Tibial nerve (tissue), 4 donors: Measurements from ENCODE around the gene ERI3. TPM values are rescaled to one million over a fixed set of nuclear protein-coding genes. Genes with fewer than 3 reads are reported as not detected.
A peak's percentile ranks its signal among the peaks of the same experiment; 100 is the strongest.

Experiments
- DNase-seq, 2 donors: peaks; one replicate each; pipeline ENCODE4 v3.0.0-alpha.2; 2019; ENCODE audit warnings: low spot score in 2 of 2
- H3K27ac ChIP-seq, 4 donors: fragments of 200-600 bp; sonication (generic) in 3 of 4; one replicate each; pipeline ENCODE4 v1.5.1; 2017 to 2019; ENCODE audit warnings: mild to moderate bottlenecking in 1 of 4
- H3K27me3 ChIP-seq, 2 donors: fragments of 200-600 bp; sonication (generic) in 1 of 2; one replicate each; pipeline versions ENCODE4 v1.5.1 to v1.6.0; 2017 to 2019
- H3K36me3 ChIP-seq, 3 donors: fragments of 200-600 bp; sonication (generic); one replicate each; pipeline ENCODE4 v1.5.1; 2018 to 2019
- H3K4me1 ChIP-seq, 4 donors: fragments of 200-600 bp; sonication (generic) in 3 of 4; one replicate each; pipeline ENCODE4 v1.5.1; 2017 to 2019
- H3K4me3 ChIP-seq, 4 donors: fragments of 200-600 bp; sonication (generic) in 3 of 4; one replicate each; pipeline ENCODE4 v1.5.1; 2017 to 2019; ENCODE audit warnings: mild to moderate bottlenecking in 1 of 4, moderate library complexity in 1 of 4
- H3K9me3 ChIP-seq, 4 donors: fragments of 200-600 bp; sonication (generic) in 3 of 4; one replicate each; pipeline ENCODE4 v1.5.1; 2017 to 2019
- EP300 ChIP-seq, 2 donors: sonication (generic); formaldehyde crosslinking; IDR thresholded peaks; one replicate each; pipeline ENCODE4 v1.6.1; 2017; ENCODE audit warnings: antibody characterized with exemption in 2 of 2, mild to moderate bottlenecking in 1 of 2
- POLR2A ChIP-seq, 2 donors: fragments of 450-650 bp; IDR thresholded peaks; one replicate each; pipeline ENCODE4 v1.6.1; 2017; ENCODE audit warnings: antibody characterized with exemption in 2 of 2, mild to moderate bottlenecking in 2 of 2, moderate library complexity in 2 of 2
- WGBS, 2 donors: methylation state at CpG; one replicate each; pipeline ENCODE4 v1.1.5; 2018; 5-methylcytosine and 5-hydroxymethylcytosine counted together
- total RNA-seq, 4 donors: library from RNA; depleted of rRNA; stranded (reverse); fragments of >200 nt; gene quantifications; one replicate each; pipeline ENCODE4 v1.1.0, GENCODE V29; 2016
- TF ChIP-seq, protein P1 (sequence below), 5 experiments: fragments of 200-600 bp in 3 of 5; fragments of 450-650 bp in 2 of 5; sonication (generic) in 3 of 5; IDR thresholded peaks; one replicate each; pipeline ENCODE4 v1.5.1; 2016 to 2019; ENCODE audit warnings: antibody characterized with exemption in 5 of 5, mild to moderate bottlenecking in 3 of 5, moderate library complexity in 2 of 5

ERI3 gene
- total RNA-seq, 4 donors from 2014 or later, result 60.1 to 82.2 (median 66.5) TPM

DNA sequence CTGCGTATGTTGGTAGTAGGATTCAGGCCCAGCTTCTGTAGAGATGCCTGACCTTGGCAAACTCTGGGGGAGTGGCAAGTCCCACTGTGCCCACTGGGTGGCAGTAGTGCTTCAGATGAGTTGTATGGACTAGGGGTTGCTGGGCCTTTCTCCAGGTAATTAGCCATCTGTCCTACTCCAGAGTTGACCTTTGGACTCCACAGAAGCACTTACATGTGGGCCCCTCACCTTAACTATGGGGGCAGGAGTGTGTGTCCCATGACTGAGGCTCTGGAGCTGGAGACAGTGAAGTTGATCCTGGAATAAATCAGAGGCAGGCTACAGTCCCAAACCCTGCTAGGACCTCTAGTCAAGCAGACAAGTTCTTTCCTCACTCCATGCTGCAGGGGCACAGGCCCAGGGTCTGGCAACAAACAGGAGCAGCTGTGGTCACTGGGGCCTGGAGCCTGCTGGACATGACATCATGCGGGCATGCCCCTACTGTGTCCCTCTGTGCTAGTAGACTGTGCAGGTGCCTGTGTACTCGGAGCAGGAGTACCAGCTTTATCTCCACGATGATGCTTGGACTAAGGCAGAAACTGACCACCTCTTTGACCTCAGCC is 137.1 kb downstream of the ERI3 start:
- Histone ChIP-seq H3K4me3 (no peak overlapping the region), H3K4me1 (peaks cover 0 to 24% (median 4%) of the 10 kb centered on the region in 4 donors), H3K27ac (no peak overlapping the region), H3K36me3 (peaks cover 0 to 83% (median 5%) of the 10 kb centered on the region in 3 donors), H3K27me3 (no peaks in the 10 kb centered on the region), H3K9me3 (no peaks in the 10 kb centered on the region)
- TF ChIP-seq EP300 (IDR thresholded peaks at IDR 0.05) (peak in 1 of 2 donors; percentile 25), POLR2A (IDR thresholded peaks at IDR 0.05) (no peak)
- TF ChIP-seq, protein P1, sequence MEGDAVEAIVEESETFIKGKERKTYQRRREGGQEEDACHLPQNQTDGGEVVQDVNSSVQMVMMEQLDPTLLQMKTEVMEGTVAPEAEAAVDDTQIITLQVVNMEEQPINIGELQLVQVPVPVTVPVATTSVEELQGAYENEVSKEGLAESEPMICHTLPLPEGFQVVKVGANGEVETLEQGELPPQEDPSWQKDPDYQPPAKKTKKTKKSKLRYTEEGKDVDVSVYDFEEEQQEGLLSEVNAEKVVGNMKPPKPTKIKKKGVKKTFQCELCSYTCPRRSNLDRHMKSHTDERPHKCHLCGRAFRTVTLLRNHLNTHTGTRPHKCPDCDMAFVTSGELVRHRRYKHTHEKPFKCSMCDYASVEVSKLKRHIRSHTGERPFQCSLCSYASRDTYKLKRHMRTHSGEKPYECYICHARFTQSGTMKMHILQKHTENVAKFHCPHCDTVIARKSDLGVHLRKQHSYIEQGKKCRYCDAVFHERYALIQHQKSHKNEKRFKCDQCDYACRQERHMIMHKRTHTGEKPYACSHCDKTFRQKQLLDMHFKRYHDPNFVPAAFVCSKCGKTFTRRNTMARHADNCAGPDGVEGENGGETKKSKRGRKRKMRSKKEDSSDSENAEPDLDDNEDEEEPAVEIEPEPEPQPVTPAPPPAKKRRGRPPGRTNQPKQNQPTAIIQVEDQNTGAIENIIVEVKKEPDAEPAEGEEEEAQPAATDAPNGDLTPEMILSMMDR (IDR thresholded peaks at IDR 0.05), result peak; percentile 84 to 89 (median 89)
- peak; percentile 73 to 86 for DNase-seq
- 63 to 69% methylated on average over 4 of the region's 4 CpGs for WGBS, 2 donors

DNA sequence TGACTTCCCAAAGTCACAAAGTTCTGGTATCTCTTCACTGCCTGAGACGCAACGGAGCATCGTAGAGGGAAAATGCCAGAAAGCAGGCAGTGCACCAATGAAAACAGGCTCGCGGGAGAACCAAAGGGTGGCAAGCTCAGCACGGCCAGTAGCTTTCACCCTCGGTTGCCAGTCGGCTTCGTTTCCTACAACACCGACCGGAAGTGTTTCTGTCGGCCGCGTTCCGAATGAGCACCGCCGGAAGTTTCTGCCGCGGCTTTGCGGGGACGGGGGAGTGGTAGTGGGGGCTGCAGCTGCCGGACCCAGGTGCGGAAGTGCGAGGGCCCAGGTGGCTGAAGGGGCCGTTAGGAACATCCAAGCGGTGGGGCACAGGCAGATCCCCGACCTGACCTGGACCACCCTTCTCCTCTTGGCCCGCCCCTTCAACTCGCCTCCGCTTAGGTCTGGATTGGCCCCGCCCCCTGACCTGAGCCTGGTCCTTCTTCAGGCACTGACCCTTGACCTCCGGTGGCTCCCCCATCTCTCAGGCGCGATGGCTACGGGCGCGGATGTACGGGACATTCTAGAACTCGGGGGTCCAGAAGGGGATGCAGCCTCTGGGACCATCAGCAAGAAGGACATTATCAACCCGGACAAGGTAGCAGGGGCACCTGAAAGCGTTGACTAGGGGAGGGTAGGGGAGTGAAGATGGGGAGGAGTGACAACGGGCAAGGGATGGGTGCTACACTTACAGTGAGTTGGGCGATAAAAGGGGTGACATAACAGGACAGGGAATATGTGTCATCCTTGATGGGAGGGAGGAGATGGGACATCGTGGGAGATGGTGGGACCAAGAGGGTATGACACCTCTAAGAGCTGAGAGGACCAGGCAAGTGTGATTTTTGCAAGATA is 141.6 kb downstream of the ERI3 start, which contains the start of gene DMAP1:
Gene DMAP1, plus strand, starts transcription at position 250 of the 891 bp plus-strand sequence. Its CDS starts 283 bp downstream, at position 533.
- Histone ChIP-seq H3K9me3 (no peaks in the 10 kb centered on the region), H3K27ac (peak within 1 kb of the TSS; percentile 71 to 92 (median 81)), H3K4me1 (peaks cover 0 to 33% (median 7%) of the 10 kb centered on the region in 4 donors), H3K36me3 (peaks cover 0 to 39% (median 0%) of the 10 kb centered on the region in 3 donors), H3K4me3 (peak within 1 kb of the TSS; percentile 61 to 95 (median 75)), H3K27me3 (no peaks in the 10 kb centered on the region)
- 1 to 2% methylated on average over 28 to 44 of the region's 44 CpGs for WGBS, 2 donors
- TF ChIP-seq POLR2A (IDR thresholded peaks at IDR 0.05) (no peak), EP300 (IDR thresholded peaks at IDR 0.05) (peak; percentile 74 to 78)
- TF ChIP-seq, protein P1 (IDR thresholded peaks at IDR 0.05), result peak in 2 of 5 experiments; percentile 46 to 62
- peak; percentile 58 to 76 for DNase-seq

DNA sequence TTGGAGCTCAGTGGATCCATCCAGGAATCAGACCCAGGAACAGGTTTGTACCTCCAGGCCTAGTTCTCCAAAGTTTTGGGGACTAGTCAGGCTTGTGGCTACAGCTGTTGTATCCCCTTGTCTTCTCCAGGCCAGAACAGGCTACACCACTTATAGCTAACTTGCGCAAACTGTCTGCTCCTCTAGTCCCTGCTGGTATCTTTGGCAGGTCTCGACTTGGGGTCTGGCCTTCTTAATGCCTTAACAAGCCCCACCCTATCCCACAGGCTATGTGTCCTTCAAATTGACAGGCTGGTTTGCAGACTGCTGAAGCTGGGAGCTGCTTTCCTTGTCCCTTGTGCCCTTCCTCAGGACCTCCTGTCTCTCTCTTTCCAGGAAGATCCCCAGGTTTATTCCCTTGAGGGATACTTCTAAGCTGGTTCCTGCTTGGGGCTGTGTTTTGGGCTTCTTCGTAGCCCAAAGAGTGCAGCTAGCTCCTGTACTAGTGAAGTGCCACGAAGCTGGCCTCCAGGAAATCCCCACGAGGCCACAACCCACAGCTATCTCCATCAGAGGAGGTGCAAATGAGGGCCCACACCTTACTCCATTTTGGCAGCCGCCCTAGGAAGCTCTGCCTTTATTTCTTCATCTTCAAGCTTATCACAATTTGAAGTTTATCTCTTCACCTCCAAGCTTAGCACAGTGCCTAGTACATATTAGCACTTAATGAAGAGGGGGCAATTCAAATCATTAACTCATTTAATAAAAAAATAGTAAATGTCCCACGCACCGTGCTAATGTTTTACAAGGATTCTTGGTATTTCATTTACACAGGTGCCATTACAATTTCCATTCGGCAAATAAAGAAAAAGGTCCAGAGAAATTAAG is 142.5 kb downstream of the ERI3 start:
- no peaks in the 10 kb centered on the region for H3K9me3 ChIP-seq
- 50 to 51% methylated on average over 9 of the region's 9 CpGs for WGBS, 2 donors
- TF ChIP-seq, protein P1 (IDR thresholded peaks at IDR 0.05), result no peak
- TF ChIP-seq POLR2A (IDR thresholded peaks at IDR 0.05), result no peak
- TF ChIP-seq EP300 (IDR thresholded peaks at IDR 0.05), result no peak
- peaks cover 0 to 31% (median 7%) of the 10 kb centered on the region in 4 donors for H3K4me1 ChIP-seq
- DNase-seq, result no peak
- H3K4me3 ChIP-seq, result peak overlapping the region; percentile 61 to 95 (median 75)
- peaks cover 0 to 31% (median 0%) of the 10 kb centered on the region in 3 donors for H3K36me3 ChIP-seq
- no peaks in the 10 kb centered on the region for H3K27me3 ChIP-seq
- peak overlapping the region; percentile 71 to 92 (median 81) for H3K27ac ChIP-seq

DNA sequence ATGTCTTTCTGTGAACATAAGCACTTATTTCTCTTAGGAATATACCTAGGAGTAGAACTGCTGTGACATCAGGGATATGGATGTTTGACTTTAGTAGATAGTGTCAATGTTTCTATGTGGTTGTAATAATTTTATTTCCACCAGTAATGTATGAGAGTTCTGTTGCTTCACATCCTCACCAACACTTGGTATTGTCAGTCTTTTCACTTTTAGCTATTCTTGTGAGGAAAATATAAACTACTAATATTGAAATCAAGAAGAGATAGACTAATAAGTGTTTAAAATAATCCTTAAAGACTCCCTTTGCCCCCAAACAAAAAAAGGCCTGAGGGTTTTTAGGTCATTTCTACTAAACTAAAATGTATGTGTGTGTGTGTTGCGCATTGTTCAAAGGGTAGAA is 144.5 kb downstream of the ERI3 start:
- no peaks in the 10 kb centered on the region for H3K27me3 ChIP-seq
- TF ChIP-seq POLR2A (IDR thresholded peaks at IDR 0.05) (no peak), EP300 (IDR thresholded peaks at IDR 0.05) (no peak)
- TF ChIP-seq, protein P1 (IDR thresholded peaks at IDR 0.05), result no peak
- H3K4me3 ChIP-seq, result no peak overlapping the region
- no peaks in the 10 kb centered on the region for H3K9me3 ChIP-seq
- WGBS, 2 donors, result 93 to 95% methylated on average over 1 of the region's 1 CpG
- H3K36me3 ChIP-seq, result peaks cover 0 to 12% (median 0%) of the 10 kb centered on the region in 3 donors
- peaks cover 0 to 24% (median 7%) of the 10 kb centered on the region in 4 donors for H3K4me1 ChIP-seq
- DNase-seq, result no peak
- no peak overlapping the region for H3K27ac ChIP-seq
